HG02870 (cell line): ENCODE results near the gene WDR48.

ENCODE experiments used
- ATAC-seq: cut with Tn5 transposase; IDR thresholded peaks from one replicate; pipeline ENCODE4 v1.9.1; 2021; ENCODE audit warnings: mild to moderate bottlenecking, moderate library complexity; ENCODE audit not compliant: unreplicated experiment

Gene WDR48

GRCh38 chr3:39118931-39119660 is 67.3 kb downstream of the WDR48 start:
- no peak for ATAC-seq

GRCh38 chr3:39121621-39122020 is 69.8 kb downstream of the WDR48 start:
- no peak for ATAC-seq

- ATAC-seq = peak; percentile 63
Observed at GRCh38 chr3:39122813-39123212, 71.0 kb downstream of the WDR48 start.

GRCh38 chr3:39124876-39125840 is 73.3 kb downstream of the WDR48 start:
- no peak for ATAC-seq

- no peak for ATAC-seq
Observed at GRCh38 chr3:39125841-39126500, 74.2 kb downstream of the WDR48 start.

GRCh38 chr3:39126532-39127071 is 74.8 kb downstream of the WDR48 start:
- ATAC-seq = no peak

- ATAC-seq = no peak
Observed at GRCh38 chr3:39127269-39127907, 75.6 kb downstream of the WDR48 start.

GRCh38 chr3:39127908-39128304 is 76.1 kb downstream of the WDR48 start:
- ATAC-seq = no peak

GRCh38 chr3:39128951-39129350 is 77.1 kb downstream of the WDR48 start:
- ATAC-seq = no peak

GRCh38 chr3:39130026-39130425 is 78.2 kb downstream of the WDR48 start:
- no peak for ATAC-seq

GRCh38 chr3:39130693-39131265 is 79.0 kb downstream of the WDR48 start:
- ATAC-seq = no peak

- ATAC-seq = no peak
Observed at GRCh38 chr3:39132096-39133092, 80.6 kb downstream of the WDR48 start.

- ATAC-seq = no peak
Observed at GRCh38 chr3:39133093-39133490, 81.3 kb downstream of the WDR48 start.

GRCh38 chr3:39133822-39134221 is 82.0 kb downstream of the WDR48 start:
- no peak for ATAC-seq

- ATAC-seq = no peak
Observed at GRCh38 chr3:39134305-39134704, 82.5 kb downstream of the WDR48 start.

- no peak for ATAC-seq
Observed at GRCh38 chr3:39135170-39135805, 83.5 kb downstream of the WDR48 start.

GRCh38 chr3:39136533-39137434 is 85.0 kb downstream of the WDR48 start:
- no peak for ATAC-seq
